Measurements from ENCODE around the gene MAOA. TPM values are rescaled to one million over a fixed set of nuclear protein-coding genes. Genes with fewer than 3 reads are reported as not detected.

Gene MAOA
- total RNA-seq, 1 donor from 2014 or later: 1.8 TPM

- Histone ChIP-seq H3K27me3 (ENCODE audit: insufficient read depth, low read length) (no peaks in the 10 kb centered on the region), H3K79me2 (ENCODE audit: insufficient read depth, low read length) (no peaks in the 10 kb centered on the region), H3K4me2 (ENCODE audit: low read length) (peak overlapping the region; percentile 52), H3K27ac (ENCODE audit: low read depth, low read length) (peak overlapping the region; percentile 24), H3K4me1 (ENCODE audit: insufficient read depth, low read length) (peaks cover 12% of the 10 kb centered on the region), H3K36me3 (ENCODE audit: insufficient read depth, low read length) (no peaks in the 10 kb centered on the region), H3K9me3 (ENCODE audit: insufficient read depth, low read depth, low read length) (no peaks in the 10 kb centered on the region), H3K9ac (ENCODE audit: low read length) (no peak overlapping the region), H3K4me3 (ENCODE audit: insufficient read depth, low read depth, low read length) (no peak overlapping the region), H2AFZ (ENCODE audit: low read depth, low read length) (no peak overlapping the region), H4K20me1 (ENCODE audit: insufficient read depth, low read length) (no peaks in the 10 kb centered on the region)
- FAIRE-seq (no peak), DNase-seq (ENCODE audit: low read depth) (no peak)
- Mint-ChIP-seq H3K4me3 (ENCODE audit: unreplicated experiment) (no peak overlapping the region), H3K27me3 (ENCODE audit: low read depth, unreplicated experiment) (no peaks in the 10 kb centered on the region), H3K4me1 (ENCODE audit: low read depth, unreplicated experiment) (peaks cover 13% of the 10 kb centered on the region), H3K27ac (ENCODE audit: unreplicated experiment) (peak overlapping the region; percentile 69), H3K36me3 (ENCODE audit: low read depth, unreplicated experiment) (no peaks in the 10 kb centered on the region), H3K9me3 (ENCODE audit: unreplicated experiment) (no peaks in the 10 kb centered on the region)
- TF ChIP-seq EZH2 (IDR thresholded peaks at IDR 0.05; ENCODE audit: insufficient read depth, low read length) (no peak), CTCF (IDR thresholded peaks at IDR 0.05; ENCODE audit: insufficient read depth, low read depth, low read length) (no peak)
Measured at GRCh38 chrX:43643662-43644061, 12.4 kb upstream of the MAOA start.

GRCh38 chrX:43644124-43644701, 11.9 kb upstream of the MAOA start:
- H3K27me3 ChIP-seq (ENCODE audit: insufficient read depth, low read length): no peaks in the 10 kb centered on the region
- H3K36me3 ChIP-seq (ENCODE audit: insufficient read depth, low read length): no peaks in the 10 kb centered on the region
- peak overlapping the region; percentile 24 for H3K27ac ChIP-seq (ENCODE audit: low read depth, low read length)
- Mint-ChIP-seq H3K27me3 (ENCODE audit: low read depth, unreplicated experiment) (no peaks in the 10 kb centered on the region), H3K9me3 (ENCODE audit: unreplicated experiment) (no peaks in the 10 kb centered on the region), H3K27ac (ENCODE audit: unreplicated experiment) (peak overlapping the region; percentile 75), H3K4me3 (ENCODE audit: unreplicated experiment) (no peak overlapping the region), H3K4me1 (ENCODE audit: low read depth, unreplicated experiment) (peaks cover 13% of the 10 kb centered on the region), H3K36me3 (ENCODE audit: low read depth, unreplicated experiment) (no peaks in the 10 kb centered on the region)
- no peak overlapping the region for H2AFZ ChIP-seq (ENCODE audit: low read depth, low read length)
- H3K9me3 ChIP-seq (ENCODE audit: insufficient read depth, low read depth, low read length): no peaks in the 10 kb centered on the region
- no peaks in the 10 kb centered on the region for H4K20me1 ChIP-seq (ENCODE audit: insufficient read depth, low read length)
- H3K4me3 ChIP-seq (ENCODE audit: insufficient read depth, low read depth, low read length): no peak overlapping the region
- H3K4me1 ChIP-seq (ENCODE audit: insufficient read depth, low read length): peaks cover 12% of the 10 kb centered on the region
- peak overlapping the region; percentile 52 for H3K4me2 ChIP-seq (ENCODE audit: low read length)
- no peaks in the 10 kb centered on the region for H3K79me2 ChIP-seq (ENCODE audit: insufficient read depth, low read length)
- no peak for TF ChIP-seq EZH2 (IDR thresholded peaks at IDR 0.05; ENCODE audit: insufficient read depth, low read length)
- TF ChIP-seq CTCF (IDR thresholded peaks at IDR 0.05; ENCODE audit: insufficient read depth, low read depth, low read length): no peak
- FAIRE-seq (peak; percentile 96), DNase-seq (ENCODE audit: low read depth) (peak; percentile 77)
- no peak overlapping the region for H3K9ac ChIP-seq (ENCODE audit: low read length)

GRCh38 chrX:43646800-43647199, 9.3 kb upstream of the MAOA start:
- TF ChIP-seq EZH2 (IDR thresholded peaks at IDR 0.05; ENCODE audit: insufficient read depth, low read length) (no peak), CTCF (IDR thresholded peaks at IDR 0.05; ENCODE audit: insufficient read depth, low read depth, low read length) (no peak)
- H3K4me1 ChIP-seq (ENCODE audit: insufficient read depth, low read length): peaks cover 12% of the 10 kb centered on the region
- H3K79me2 ChIP-seq (ENCODE audit: insufficient read depth, low read length): no peaks in the 10 kb centered on the region
- H3K4me1 Mint-ChIP-seq (ENCODE audit: low read depth, unreplicated experiment): peaks cover 13% of the 10 kb centered on the region
- no peak overlapping the region for H3K4me3 ChIP-seq (ENCODE audit: insufficient read depth, low read depth, low read length)
- H3K36me3 Mint-ChIP-seq (ENCODE audit: low read depth, unreplicated experiment): no peaks in the 10 kb centered on the region
- no peaks in the 10 kb centered on the region for H3K36me3 ChIP-seq (ENCODE audit: insufficient read depth, low read length)
- no peaks in the 10 kb centered on the region for H3K9me3 Mint-ChIP-seq (ENCODE audit: unreplicated experiment)
- no peak overlapping the region for H3K27ac Mint-ChIP-seq (ENCODE audit: unreplicated experiment)
- H3K4me3 Mint-ChIP-seq (ENCODE audit: unreplicated experiment): no peak overlapping the region
- H3K27me3 Mint-ChIP-seq (ENCODE audit: low read depth, unreplicated experiment): no peaks in the 10 kb centered on the region
- no peak overlapping the region for H3K4me2 ChIP-seq (ENCODE audit: low read length)
- no peak overlapping the region for H3K27ac ChIP-seq (ENCODE audit: low read depth, low read length)
- FAIRE-seq (no peak), DNase-seq (ENCODE audit: low read depth) (no peak)
- H3K9me3 ChIP-seq (ENCODE audit: insufficient read depth, low read depth, low read length): no peaks in the 10 kb centered on the region
- H3K27me3 ChIP-seq (ENCODE audit: insufficient read depth, low read length): no peaks in the 10 kb centered on the region
- H2AFZ ChIP-seq (ENCODE audit: low read depth, low read length): no peak overlapping the region
- H4K20me1 ChIP-seq (ENCODE audit: insufficient read depth, low read length): no peaks in the 10 kb centered on the region
- H3K9ac ChIP-seq (ENCODE audit: low read length): no peak overlapping the region
